IMR-90 (cell line): ENCODE data around the gene SIPA1. TPM values are rescaled to one million over a fixed set of nuclear protein-coding genes. Genes with fewer than 3 reads are reported as not detected.

Experiments used
- ATAC-seq: fragments of 200-7000 bp; cut with Tn5 transposase; 2 replicates; pipeline ENCODE4 v1.9.1; 2020; ENCODE audit warnings: low read depth, mild to moderate bottlenecking, moderate library complexity
- BruUV-seq: library from RNA; stranded (reverse); fragments of 400-500 nt; replicated peaks from 2 replicates; lab custom pipeline; 2021; lab: Mats Ljungman, UMichigan
- CTCF ChIA-PET: fragments of 300-600 bp; formaldehyde crosslinking; extraction: SDS; loops from one replicate; lab custom pipeline; 2021; ENCODE audit warnings: antibody characterized with exemption; lab: Yijun Ruan, JAX
- POLR2A ChIA-PET: fragments of 300-600 bp; sonication (Branson Sonifier 250); formaldehyde crosslinking; loops from one replicate; lab custom pipeline; 2022; ENCODE audit warnings: antibody characterized with exemption; ENCODE audit not compliant: unreplicated experiment; lab: Charles Lee
- DNase-seq: peaks from one replicate; pipeline ENCODE4 v3.0.0; 2013
- H2AFZ ChIP-seq: replicated peaks from 2 replicates; pipeline ENCODE3; 2013; ENCODE audit warnings: low read length, mild to moderate bottlenecking; ENCODE audit not compliant: poor library complexity
- H2AK5ac ChIP-seq: 2 replicates; pipeline ENCODE4 v1.6.1; 2013; ENCODE audit warnings: low read depth, low read length, inconsistent platforms
- H2AK9ac ChIP-seq: replicated peaks from 2 replicates; pipeline ENCODE3; 2013; ENCODE audit warnings: mild to moderate bottlenecking, low read depth, low read length, moderate library complexity; ENCODE audit not compliant: poor library complexity
- H2BK120ac ChIP-seq: 2 replicates; pipeline ENCODE4 v1.6.1; 2013; ENCODE audit warnings: low read depth, low read length, inconsistent platforms
- H2BK15ac ChIP-seq: 3 replicates; pipeline ENCODE4 v1.6.1; 2013; ENCODE audit warnings: low read depth, low read length, inconsistent platforms
- H2BK20ac ChIP-seq: 2 replicates; pipeline ENCODE4 v1.6.1; 2013; ENCODE audit warnings: low read depth, mild to moderate bottlenecking, inconsistent platforms, low read length, moderate library complexity
- H2BK5ac ChIP-seq: 2 replicates; pipeline ENCODE4 v1.6.1; 2013; ENCODE audit warnings: mild to moderate bottlenecking, low read depth, low read length, inconsistent platforms; ENCODE audit not compliant: poor library complexity, severe bottlenecking
- H3K14ac ChIP-seq: replicated peaks from 2 replicates; pipeline ENCODE4 v1.6.1; 2013; ENCODE audit warnings: low read depth, low read length, inconsistent platforms
- H3K18ac ChIP-seq: 2 replicates; pipeline ENCODE4 v1.6.1; 2013; ENCODE audit warnings: low read depth, low read length, control low read depth
- H3K23ac ChIP-seq: 2 replicates; pipeline ENCODE4 v1.6.1; 2013; ENCODE audit warnings: low read depth, low read length, inconsistent platforms
- H3K27ac ChIP-seq: 2 replicates; pipeline ENCODE4 v1.5.1; 2013; ENCODE audit warnings: mild to moderate bottlenecking, control low read depth, low read length; ENCODE audit not compliant: insufficient read depth
- H3K27me3 ChIP-seq: 2 replicates; pipeline ENCODE4 v1.6.1; 2013; ENCODE audit warnings: low read length; ENCODE audit not compliant: control insufficient read depth, insufficient read depth
- H3K36me3 ChIP-seq: 2 replicates; pipeline ENCODE4 v1.6.1; 2013; ENCODE audit warnings: low read length, mixed read lengths; ENCODE audit not compliant: control insufficient read depth, insufficient read depth
- H3K4ac ChIP-seq: 2 replicates; pipeline ENCODE4 v1.6.1; 2013; ENCODE audit warnings: low read depth, low read length, inconsistent platforms
- H3K4me1 ChIP-seq: 2 replicates; pipeline ENCODE4 v1.6.1; 2013; ENCODE audit warnings: low read length, mixed read lengths; ENCODE audit not compliant: control insufficient read depth, insufficient read depth
- H3K4me2 ChIP-seq: 2 replicates; pipeline ENCODE4 v1.6.1; 2013; ENCODE audit warnings: low read depth, mild to moderate bottlenecking, control low read depth, low read length, moderate library complexity
- H3K4me3 ChIP-seq: 2 replicates; pipeline ENCODE4 v1.5.1; 2013; ENCODE audit warnings: low read depth, mild to moderate bottlenecking, control low read depth, low read length, moderate library complexity; ENCODE audit not compliant: insufficient read depth
- H3K56ac ChIP-seq: 2 replicates; pipeline ENCODE4 v1.6.1; 2013; ENCODE audit warnings: low read length, inconsistent platforms; ENCODE audit not compliant: insufficient read depth; ENCODE audit errors: extremely low read depth
- H3K79me1 ChIP-seq, 2 experiments: 2 replicates each; pipeline ENCODE4 v1.6.1; 2013; ENCODE audit warnings: low read length in 2 of 2, inconsistent platforms in 1 of 2, low read depth in 1 of 2
- H3K9ac ChIP-seq: 2 replicates; pipeline ENCODE4 v1.6.1; 2013; ENCODE audit warnings: low read depth, low read length, control low read depth
- H3K9me1 ChIP-seq: 2 replicates; pipeline ENCODE4 v1.6.1; 2013; ENCODE audit warnings: low read length, inconsistent platforms; ENCODE audit not compliant: insufficient read depth
- H3K9me3 ChIP-seq: 2 replicates; pipeline ENCODE4 v1.6.1; 2013; ENCODE audit warnings: low read length; ENCODE audit not compliant: control insufficient read depth, insufficient read depth
- H4K20me1 ChIP-seq: 2 replicates; pipeline ENCODE4 v1.6.1; 2013; ENCODE audit warnings: low read length, inconsistent platforms; ENCODE audit not compliant: insufficient read depth
- H4K5ac ChIP-seq: 2 replicates; pipeline ENCODE4 v1.6.1; 2013; ENCODE audit warnings: mild to moderate bottlenecking, low read depth, low read length, control low read depth
- H4K8ac ChIP-seq, 2 experiments: 2 replicates each; pipeline ENCODE4 v1.6.1; 2013; ENCODE audit warnings: low read depth in 2 of 2, low read length in 2 of 2, control low read depth in 1 of 2, inconsistent platforms in 1 of 2
- H4K91ac ChIP-seq: 2 replicates; pipeline ENCODE4 v1.6.1; 2013; ENCODE audit warnings: low read depth, low read length, inconsistent platforms; ENCODE audit not compliant: insufficient read depth
- MAZ ChIP-seq: IDR thresholded peaks from 2 replicates; pipeline ENCODE4 v1.6.1; 2012; ENCODE audit warnings: low read depth, mild to moderate bottlenecking, low read length, improper control_type of control experiment, moderate library complexity, borderline replicate concordance
- POLR2A ChIP-seq: IDR thresholded peaks from 2 replicates; pipeline ENCODE4 v1.6.1; 2012; ENCODE audit warnings: mild to moderate bottlenecking, low read depth, low read length
- RCOR1 ChIP-seq: IDR thresholded peaks from 2 replicates; pipeline ENCODE4 v1.6.1; 2012; ENCODE audit warnings: mild to moderate bottlenecking, low read length, improper control_type of control experiment; ENCODE audit not compliant: insufficient replicate concordance
- WGBS, 2 experiments: methylation state at CpG; one replicate each; pipeline versions ENCODE4 v1.1.5 to v1.1.7; 2013; ENCODE audit warnings: missing lambda C conversion rate in 2 of 2; ENCODE audit not compliant: insufficient read length in 1 of 2; ENCODE audit errors: extremely low coverage in 2 of 2; 5-methylcytosine and 5-hydroxymethylcytosine counted together
- dilution Hi-C: fragments of 300-500 bp; cut with HindIII; formaldehyde crosslinking; loops from one replicate; pipeline ENCODE4 v1.14.3; 2018; ENCODE audit warnings: low sequenced_read_pairs; ENCODE audit not compliant: unreplicated experiment
- in situ Hi-C: fragments of 300-500 bp; cut with MboI; formaldehyde crosslinking; loops from 3 replicates; pipeline ENCODE4 v1.14.3; 2019; ENCODE audit warnings: low sequenced_read_pairs, inconsistent platforms, mixed read lengths
- intact Hi-C: fragments of 100-400 bp; cut with micrococcal nuclease; formaldehyde crosslinking; loops from 2 replicates; pipeline ENCODE4 v1.10.0; 2022
- polyA plus RNA-seq, 3 experiments: library from polyadenylated mRNA; depleted of rRNA; stranded (reverse); fragments of >200 nt; gene quantifications; 2 replicates each; pipeline ENCODE4 v1.2.3, GENCODE V29; 2012; ENCODE audit warnings: low replicate concordance in 1 of 3
- total RNA-seq: library from RNA; depleted of rRNA; stranded (reverse); fragments of >200 nt; gene quantifications from 2 replicates; pipeline ENCODE4 v1.2.3, GENCODE V29; 2012

The SIPA1 gene
- total and polyA plus RNA-seq, 2 of the 4 experiments (the other 2 are of a cell fraction): 10.6 to 39.7 TPM

- Histone ChIP-seq H3K18ac (no peak overlapping the region), H3K9me1 (no peaks in the 10 kb centered on the region), H4K91ac (no peak overlapping the region), H3K27ac (no peak overlapping the region), H3K27me3 (no peaks in the 10 kb centered on the region), H3K79me1 (peaks cover 6 to 15% of the 10 kb centered on the region in 2 experiments; a peak in 2 of 4 replicates), H3K36me3 (peaks cover 82% of the 10 kb centered on the region), H3K4me3 (no peak overlapping the region), H2AK5ac (no peak overlapping the region), H3K9me3 (no peaks in the 10 kb centered on the region), H3K4me1 (no peaks in the 10 kb centered on the region), H3K23ac (no peak overlapping the region), H2AFZ (no peak overlapping the region), H3K56ac (no peak overlapping the region), H3K9ac (no peak overlapping the region), H2BK120ac (no peak overlapping the region), H2BK5ac (no peak overlapping the region), H2AK9ac (no peak overlapping the region), H4K20me1 (no peaks in the 10 kb centered on the region; the same call in none of the 2 replicates), H2BK15ac (no peak overlapping the region), H4K8ac (no peak overlapping the region), H3K4ac (no peak overlapping the region), H3K4me2 (no peak overlapping the region), H2BK20ac (no peak overlapping the region), H3K14ac (no peak overlapping the region), H4K5ac (no peak overlapping the region)
- BruUV-seq: no TSS peak
- in situ Hi-C loops (no loop called here), intact Hi-C loops (no loop called here), dilution Hi-C loops (no loop called here)
- DNase-seq (no peak), ATAC-seq (no peak)
- CTCF ChIA-PET: no interaction called here
- WGBS, 2 experiments: 100% methylated on average over 1 of the region's 11 CpGs; no CpG with 5 or more reads in 1 of the 2 experiments
- POLR2A ChIA-PET: no interaction called here
- no peak for TF ChIP-seq MAZ
- TF ChIP-seq RCOR1: no peak
- TF ChIP-seq POLR2A: no peak
Measured at GRCh38 chr11:65630215-65630614, 7.7 kb upstream of the SIPA1 start.
